NB4 (cell line): ENCODE data around the gene PNPLA7.

Source experiments
- DNase-seq: peaks from one replicate; pipeline ENCODE4 v3.0.0; 2010; ENCODE audit warnings: low read depth
- H3K4me3 ChIP-seq: one replicate; pipeline ENCODE4 v1.5.1; 2011; ENCODE audit warnings: mild to moderate bottlenecking, low read depth, low read length, moderate library complexity
- CTCF ChIP-seq: IDR thresholded peaks from one replicate; pipeline ENCODE4 v1.5.1; 2012; ENCODE audit warnings: low read depth, low read length
- MAX ChIP-seq: IDR thresholded peaks from 2 replicates; pipeline ENCODE4 v1.6.1; 2011; ENCODE audit warnings: low read depth, low read length
- MYC ChIP-seq: IDR thresholded peaks from 2 replicates; pipeline ENCODE4 v1.6.1; 2011; ENCODE audit warnings: low read depth, low read length
- POLR2A ChIP-seq: IDR thresholded peaks from 2 replicates; pipeline ENCODE4 v1.6.1; 2011; ENCODE audit warnings: mild to moderate bottlenecking; ENCODE audit not compliant: insufficient read length; ENCODE audit errors: extremely low read depth

PNPLA7 gene

GRCh38 chr9:137479892-137480685 lies 70.1 kb downstream of the PNPLA7 start:
- DNase-seq = no peak
- TF ChIP-seq CTCF (no peak), MYC (no peak), POLR2A (no peak), MAX (no peak)
- H3K4me3 ChIP-seq = no peak overlapping the region

GRCh38 chr9:137478962-137479861 lies 71.0 kb downstream of the PNPLA7 start:
- TF ChIP-seq MAX (no peak), MYC (no peak), CTCF (no peak), POLR2A (no peak)
- no peak for DNase-seq
- no peak overlapping the region for H3K4me3 ChIP-seq

- TF ChIP-seq MAX = no peak
- no peak for TF ChIP-seq CTCF
- TF ChIP-seq MYC = no peak
- TF ChIP-seq POLR2A = no peak
Measured at GRCh38 chr9:137478613-137478961, 71.6 kb downstream of the PNPLA7 start.

GRCh38 chr9:137477778-137478612 lies 72.2 kb downstream of the PNPLA7 start:
- TF ChIP-seq CTCF = no peak
- no peak overlapping the region for H3K4me3 ChIP-seq
- DNase-seq = no peak

More at GRCh38 chr9:137478613-137478961, 71.6 kb downstream of the PNPLA7 start:
- H3K4me3 ChIP-seq = no peak overlapping the region
- no peak for DNase-seq

GRCh38 chr9:137476856-137477255 lies 73.3 kb downstream of the PNPLA7 start:
- no peak for TF ChIP-seq CTCF
- no peak for TF ChIP-seq POLR2A
- TF ChIP-seq MYC = no peak
- TF ChIP-seq MAX = no peak
- no peak for DNase-seq
- H3K4me3 ChIP-seq = no peak overlapping the region
